Stimulated activated CD4-positive, alpha-beta T cell treated with anti-CD3 and anti-CD28 coated beads, Interleukin-2, amount 100 ng/mL, for 4 hours (primary cell): ENCODE data around the gene KCNC2.

Experiments
- DNase-seq: peaks from one replicate; pipeline ENCODE4 v3.0.0-alpha.2; 2020; ENCODE audit warnings: low read depth

Gene KCNC2

DNA sequence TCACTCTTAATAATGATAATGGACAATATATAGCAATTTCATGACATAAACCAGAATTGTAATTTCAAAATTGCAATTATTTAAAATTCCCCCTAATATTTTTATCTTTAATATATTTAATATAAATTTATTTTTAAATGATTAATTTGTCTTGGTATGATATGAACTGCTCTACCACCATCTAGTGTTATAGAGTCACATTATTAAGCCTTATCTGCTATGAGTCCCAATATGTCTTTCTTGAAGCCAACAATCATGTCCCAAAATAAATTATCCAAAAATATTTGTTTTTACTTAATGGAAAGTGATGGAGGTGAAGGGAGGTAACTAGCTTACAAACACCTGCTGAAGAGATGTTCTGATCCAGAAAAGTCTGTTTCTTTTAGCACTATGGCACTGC, 151.4 kb downstream of the KCNC2 start:
- DNase-seq: no peak

DNA sequence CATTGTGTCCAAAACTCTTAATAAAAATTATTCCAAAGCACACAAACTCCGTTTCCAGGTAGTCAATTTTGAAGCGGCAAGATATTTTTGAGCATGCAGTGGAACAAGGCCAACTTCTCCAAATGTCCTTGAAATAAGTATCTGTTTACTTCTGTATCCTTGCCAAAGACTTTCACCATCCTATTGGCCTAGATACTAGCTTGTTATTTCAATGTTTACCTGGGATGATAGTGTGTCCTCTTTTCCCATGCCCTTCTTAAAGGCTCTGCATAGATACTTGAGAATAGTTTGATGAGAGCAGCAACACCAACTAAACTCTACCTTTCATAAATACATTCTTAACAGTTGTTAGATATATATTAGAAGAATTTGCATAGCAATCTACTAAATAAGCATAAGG, 160.9 kb downstream of the KCNC2 start:
- no peak for DNase-seq

DNA sequence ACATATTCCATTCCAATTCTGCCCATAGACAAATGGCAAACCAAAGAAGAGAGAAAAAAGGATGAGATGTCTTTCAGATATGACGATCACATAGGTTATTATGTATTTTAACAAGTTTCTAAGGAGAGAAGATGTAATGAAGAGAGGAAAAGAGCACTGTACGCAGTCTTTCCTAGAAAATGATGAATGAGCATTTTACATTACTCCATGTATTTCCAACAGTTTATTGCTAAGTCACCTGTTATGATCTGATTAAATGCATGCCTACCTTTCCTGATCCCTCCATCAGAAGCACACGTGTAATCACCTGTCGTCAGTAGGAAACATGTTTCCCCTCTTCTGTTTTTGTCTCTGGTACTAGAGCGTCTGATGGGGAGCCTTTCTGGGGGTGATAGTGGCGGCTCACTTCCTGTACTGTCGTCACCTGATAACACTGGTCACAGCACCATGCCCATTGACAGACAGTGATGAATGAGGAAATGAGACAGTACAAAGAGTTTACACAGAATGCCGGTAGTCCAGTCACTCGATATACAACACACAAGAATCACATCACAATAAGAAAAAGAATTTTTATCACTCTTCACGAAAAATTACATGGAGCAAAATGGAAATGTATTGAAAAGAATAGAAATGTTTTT, 161.6 kb downstream of the KCNC2 start:
- no peak for DNase-seq

- no peak for DNase-seq
Observed at GRCh38 chr12:75042125-75042524, 167.5 kb downstream of the KCNC2 start.

DNA sequence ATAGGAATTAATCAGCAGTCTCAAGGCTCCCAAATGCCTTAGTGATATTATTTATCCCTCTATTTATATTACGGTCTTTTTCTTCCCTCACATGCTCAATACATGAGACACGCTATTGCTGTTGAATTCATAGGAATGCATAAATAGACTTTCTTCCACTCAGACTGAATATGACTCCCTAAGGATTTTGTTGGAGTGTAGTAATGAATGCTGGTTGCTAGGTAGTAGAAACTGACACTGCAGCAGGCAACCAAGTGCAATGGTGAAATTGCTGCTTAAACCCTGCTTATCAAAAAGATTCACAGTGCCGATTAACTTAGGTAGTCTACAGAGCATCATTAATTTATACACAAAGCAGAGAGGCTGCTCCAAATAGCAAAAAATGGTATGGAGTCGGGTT, 168.2 kb downstream of the KCNC2 start:
- no peak for DNase-seq

DNA sequence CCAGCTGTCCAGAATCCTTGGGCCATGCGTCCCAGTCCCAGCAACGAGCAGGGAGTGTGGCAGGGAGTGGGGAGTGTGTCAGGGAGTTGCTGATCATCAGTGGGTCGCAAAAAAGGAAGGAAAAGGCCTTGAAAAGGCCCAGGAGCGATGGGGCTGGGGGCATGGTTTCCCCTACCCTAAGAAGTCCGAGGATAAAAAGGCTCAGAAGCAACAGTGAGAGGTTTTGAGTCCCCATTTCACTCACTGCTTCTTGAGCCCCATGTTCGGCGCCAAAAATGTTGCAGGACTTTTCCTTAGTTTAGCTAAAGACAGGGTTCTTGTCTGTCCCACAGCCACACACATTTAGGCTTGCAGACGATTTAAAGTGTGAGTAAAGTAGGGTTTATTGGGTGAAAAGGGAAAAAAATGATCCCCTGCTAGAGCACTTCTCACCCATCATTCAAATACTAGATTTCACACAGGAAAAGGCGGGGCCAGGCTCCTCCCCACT, 189.5 kb downstream of the KCNC2 start:
- no peak for DNase-seq

DNA sequence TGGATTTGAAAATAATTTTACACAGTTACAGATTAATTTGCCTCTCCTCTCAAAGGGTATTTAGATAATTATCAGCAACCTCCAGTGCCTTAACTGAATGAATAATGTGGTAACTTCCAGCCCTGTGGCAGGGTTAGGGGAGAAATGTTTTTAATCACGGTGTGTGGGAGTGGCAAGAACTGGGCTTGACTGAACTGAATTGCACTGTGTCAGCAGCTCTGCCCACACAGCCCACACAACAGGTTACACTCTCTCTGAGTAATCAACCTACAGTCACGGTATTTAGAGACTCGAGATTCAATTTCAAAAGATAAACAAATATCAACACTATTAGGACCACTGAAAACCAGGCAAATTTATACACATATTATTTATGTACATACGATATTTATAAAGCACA, 198.5 kb downstream of the KCNC2 start:
- no peak for DNase-seq

GRCh38 chr12:75007133-75007532, 202.5 kb downstream of the KCNC2 start:
- no peak for DNase-seq

- no peak for DNase-seq
Observed at GRCh38 chr12:75000120-75000519, 209.5 kb downstream of the KCNC2 start.

GRCh38 chr12:74999474-74999873, 210.2 kb downstream of the KCNC2 start:
- no peak for DNase-seq
